ENCODE measurements around the gene KY.
"Not testable (repeated sequence)": the region's sequence is repeated elsewhere in the genome, so short reads cannot be mapped to it uniquely, and the experiment has no call there.

Gene KY

DNA sequence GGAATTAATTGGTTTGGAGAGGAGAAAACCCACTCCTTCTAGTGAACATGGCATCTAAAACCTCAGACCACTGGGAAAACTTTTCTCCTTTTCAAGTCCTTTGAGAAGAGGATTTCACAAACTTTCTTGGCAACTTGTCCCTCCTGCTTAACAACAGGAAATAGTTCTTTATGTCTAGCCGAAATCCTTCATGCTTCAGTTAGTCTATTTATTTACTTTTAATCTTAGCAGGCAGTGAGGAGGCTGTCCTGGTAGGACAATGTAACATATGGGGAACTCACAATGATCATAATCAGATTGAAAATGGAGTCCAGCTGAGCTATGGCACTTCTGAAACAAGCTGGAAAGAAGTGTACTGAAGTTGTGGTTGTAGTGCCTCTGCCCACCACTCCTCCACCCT lies 50.6 kb downstream of the KY start:
- no peak for TF ChIP-seq CTCF (IDR thresholded peaks at IDR 0.05; ENCODE audit: low read depth, low read length)
- no peaks in the 10 kb centered on the region for H3K36me3 ChIP-seq
- H3K4me3 ChIP-seq (ENCODE audit: low read depth, low read length) = no peak overlapping the region
- H3K27me3 ChIP-seq (ENCODE audit: insufficient read depth, low read depth, severe bottlenecking) = no peaks in the 10 kb centered on the region
- H3K27ac ChIP-seq = no peak overlapping the region
- H3K9me3 ChIP-seq (ENCODE audit: severe bottlenecking) = no peaks in the 10 kb centered on the region
- DNase-seq = no peak

DNA sequence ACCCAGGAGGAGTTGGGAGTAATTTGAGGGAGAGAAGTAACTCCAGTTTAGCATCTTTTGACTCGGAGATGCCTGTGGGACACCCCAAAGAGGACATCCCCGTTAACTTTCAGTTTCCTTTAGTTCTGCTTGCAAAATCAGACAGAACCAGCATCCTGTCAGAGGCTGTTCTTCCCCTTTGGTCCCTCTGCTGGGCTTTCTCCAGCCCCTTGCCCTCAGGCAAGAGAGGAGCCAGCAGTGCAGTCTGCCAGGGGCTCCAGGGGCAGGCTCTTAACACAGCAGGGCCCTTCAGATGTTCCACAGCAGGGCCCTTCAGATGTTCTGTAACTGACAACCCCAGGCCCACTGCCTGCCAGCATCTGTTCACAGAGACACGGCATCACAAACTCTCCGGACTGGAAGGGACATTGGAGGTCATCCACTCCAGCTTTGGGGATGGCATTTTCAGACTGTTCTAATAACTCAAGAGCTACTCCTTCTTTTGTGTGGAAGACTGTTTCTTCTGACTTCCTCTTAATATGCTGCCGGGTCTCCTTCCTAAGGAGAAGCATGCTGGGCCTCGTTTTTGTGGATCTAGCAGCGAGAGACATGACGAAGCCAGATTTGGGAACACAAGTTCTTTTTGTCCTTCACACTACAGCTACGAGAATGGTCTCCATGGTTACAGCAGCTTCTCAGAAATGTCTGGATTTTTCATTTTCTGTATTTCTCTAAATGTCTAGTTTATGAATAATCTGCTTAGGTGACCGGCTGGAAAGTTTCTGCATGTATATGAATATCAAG lies 51.9 kb downstream of the KY start:
- DNase-seq = no peak
- Histone ChIP-seq H3K4me3 (ENCODE audit: low read depth, low read length) (no peak overlapping the region), H3K27ac (no peak overlapping the region), H3K27me3 (ENCODE audit: insufficient read depth, low read depth, severe bottlenecking) (no peaks in the 10 kb centered on the region), H3K9me3 (ENCODE audit: severe bottlenecking) (no peaks in the 10 kb centered on the region), H3K36me3 (no peaks in the 10 kb centered on the region)
- no peak for TF ChIP-seq CTCF (IDR thresholded peaks at IDR 0.05; ENCODE audit: low read depth, low read length)

DNA sequence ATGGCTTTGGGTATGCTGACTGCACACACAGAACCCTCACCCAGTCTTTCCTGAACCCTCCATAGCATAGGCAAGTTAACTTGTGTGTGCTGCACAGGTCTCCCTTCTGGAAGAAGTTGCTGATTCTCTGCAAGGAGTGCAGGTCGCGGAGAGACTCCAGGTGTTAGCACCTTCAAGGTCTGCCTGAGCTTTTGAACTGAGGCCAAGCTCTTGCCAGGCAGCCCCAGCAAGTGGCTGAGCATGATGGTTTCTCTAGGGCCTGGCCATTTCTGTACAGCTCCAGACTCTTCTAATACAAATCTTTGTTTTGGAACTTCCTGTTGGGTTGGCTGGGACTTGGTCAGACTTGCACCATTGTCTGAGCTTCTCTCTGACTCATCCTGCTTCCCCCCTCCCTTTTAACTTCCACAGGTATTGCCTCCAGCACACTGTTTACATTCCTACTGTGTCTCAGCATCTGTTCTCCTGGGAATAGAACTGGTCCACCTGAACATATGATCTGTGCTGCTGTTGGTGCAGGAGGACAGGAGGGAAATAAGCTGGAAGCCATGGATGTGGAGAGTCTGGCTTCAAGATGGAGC lies 53.3 kb downstream of the KY start:
- DNase-seq = no peak
- no peak for TF ChIP-seq CTCF (IDR thresholded peaks at IDR 0.05; ENCODE audit: low read depth, low read length)

DNA sequence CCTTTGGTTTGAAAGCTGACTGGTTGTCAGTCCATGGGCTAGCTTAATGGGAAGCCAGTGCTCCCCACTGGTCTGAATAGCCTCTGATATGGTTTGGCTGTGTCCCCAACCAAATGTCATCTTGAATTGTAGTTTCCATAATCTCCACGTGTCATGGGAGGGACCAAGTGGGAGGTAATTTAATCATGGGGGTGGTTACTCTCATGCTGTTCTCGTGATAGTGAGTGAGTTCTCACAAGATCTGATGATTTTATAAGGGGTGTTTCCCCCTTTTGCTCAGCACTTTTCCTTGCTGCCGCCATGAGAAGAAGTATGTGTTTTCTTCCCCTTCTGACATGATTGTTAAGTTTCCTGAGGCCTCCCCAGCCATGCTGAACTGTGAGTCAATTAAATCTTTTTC lies 55.8 kb downstream of the KY start:
- not testable (repeated sequence) for DNase-seq; H3K36me3 ChIP-seq; H3K4me3 ChIP-seq (ENCODE audit: low read depth, low read length); H3K27me3 ChIP-seq (ENCODE audit: insufficient read depth, low read depth, severe bottlenecking); H3K9me3 ChIP-seq (ENCODE audit: severe bottlenecking); H3K27ac ChIP-seq

More for the DNA sequence above, 53.3 kb downstream of the KY start:
- Histone ChIP-seq H3K4me3 (ENCODE audit: low read depth, low read length) (no peak overlapping the region), H3K9me3 (ENCODE audit: severe bottlenecking) (no peaks in the 10 kb centered on the region), H3K36me3 (no peaks in the 10 kb centered on the region), H3K27ac (no peak overlapping the region), H3K27me3 (ENCODE audit: insufficient read depth, low read depth, severe bottlenecking) (no peaks in the 10 kb centered on the region)

DNA sequence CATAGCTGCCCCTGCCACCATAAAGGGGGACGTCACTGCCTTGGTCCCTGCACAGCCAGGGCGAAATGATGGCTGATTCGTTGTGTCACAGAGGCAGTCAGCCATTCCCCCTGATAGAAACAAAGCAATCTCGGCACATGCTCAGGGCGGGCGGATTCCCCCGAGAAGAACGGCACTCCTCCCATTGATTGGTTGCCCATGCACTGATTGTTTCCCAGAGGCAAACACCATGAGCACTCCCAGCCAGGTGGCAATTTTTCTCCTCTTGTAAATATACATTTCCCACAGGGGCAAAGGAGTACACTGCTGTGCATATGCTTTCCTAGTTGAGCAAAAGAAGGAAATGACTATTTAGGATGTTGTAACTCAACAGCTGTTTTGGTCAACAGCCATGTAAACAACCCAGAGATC lies 56.5 kb downstream of the KY start:
- no peaks in the 10 kb centered on the region for H3K9me3 ChIP-seq (ENCODE audit: severe bottlenecking)
- no peak for TF ChIP-seq CTCF (IDR thresholded peaks at IDR 0.05; ENCODE audit: low read depth, low read length)
- no peaks in the 10 kb centered on the region for H3K27me3 ChIP-seq (ENCODE audit: insufficient read depth, low read depth, severe bottlenecking)
- H3K27ac ChIP-seq = no peak overlapping the region
- no peak overlapping the region for H3K4me3 ChIP-seq (ENCODE audit: low read depth, low read length)
- H3K36me3 ChIP-seq = no peaks in the 10 kb centered on the region
- DNase-seq = no peak

DNA sequence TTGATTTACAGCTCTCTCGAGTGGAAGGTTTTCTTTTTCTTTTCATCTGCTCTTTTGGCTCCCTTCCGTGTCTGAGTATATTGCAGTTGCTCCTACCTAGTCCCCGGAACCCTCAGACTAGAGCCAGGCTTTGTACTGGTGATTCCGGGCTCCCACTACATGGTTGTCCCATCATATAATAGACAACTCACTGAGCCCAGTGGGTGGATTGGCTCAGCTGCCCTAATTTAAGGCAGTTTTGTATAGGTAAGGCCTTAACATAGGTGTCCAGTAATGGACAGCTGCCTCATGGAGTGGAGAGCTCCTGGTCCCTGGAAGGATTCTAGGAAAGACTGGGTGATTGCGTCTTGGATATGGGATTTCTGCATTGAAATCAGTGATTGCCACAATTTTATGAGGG lies 58.0 kb downstream of the KY start:
- Histone ChIP-seq H3K9me3 (ENCODE audit: severe bottlenecking) (no peaks in the 10 kb centered on the region), H3K27ac (no peak overlapping the region), H3K27me3 (ENCODE audit: insufficient read depth, low read depth, severe bottlenecking) (no peaks in the 10 kb centered on the region), H3K4me3 (ENCODE audit: low read depth, low read length) (no peak overlapping the region), H3K36me3 (no peaks in the 10 kb centered on the region)
- DNase-seq = no peak
- no peak for TF ChIP-seq CTCF (IDR thresholded peaks at IDR 0.05; ENCODE audit: low read depth, low read length)
